GM12878 (cell line): ENCODE measurements around the gene CREB3. TPM values are rescaled to one million over a fixed set of nuclear protein-coding genes. Genes with fewer than 3 reads are reported as not detected.

Experiments used
- ATAC-seq: fragments of 200-7000 bp; cut with Tn5 transposase; 3 replicates; pipeline ENCODE4 v1.9.1; 2020; ENCODE audit warnings: mild to moderate bottlenecking, moderate library complexity
- BruUV-seq: library from RNA; stranded (reverse); fragments of 400-500 nt; replicated peaks from 2 replicates; lab custom pipeline; 2021; lab: Mats Ljungman, UMichigan
- CTCF ChIA-PET: fragments of 300-600 bp; sonication (Branson Sonifier 250); formaldehyde crosslinking; extraction: SDS; loops from one replicate; lab custom pipeline; 2021; ENCODE audit warnings: inconsistent platforms; lab: Yijun Ruan, JAX
- POLR2A ChIA-PET: fragments of 350-600 bp; formaldehyde crosslinking; extraction: SDS; loops from one replicate; lab custom pipeline; 2021; ENCODE audit warnings: inconsistent platforms; lab: Charles Lee
- RAD21 ChIA-PET: fragments of 300-600 bp; sonication (Branson Sonifier 250); formaldehyde crosslinking; loops from one replicate; lab custom pipeline; 2023; ENCODE audit warnings: antibody characterized with exemption; ENCODE audit not compliant: unreplicated experiment; lab: Charles Lee
- SMC1A ChIA-PET: fragments of 300-600 bp; sonication (Branson Sonifier 250); formaldehyde crosslinking; loops from one replicate; lab custom pipeline; 2023; ENCODE audit not compliant: unreplicated experiment, uncharacterized antibody; lab: Charles Lee
- DNase-seq: peaks from one replicate; pipeline ENCODE4 v3.0.0-alpha.2; 2011; ENCODE audit warnings: low read depth, low spot score
- FAIRE-seq: peaks from 3 replicates; lab custom pipeline; 2011; peaks lifted over from hg19 to GRCh38; lab: Jason Lieb, UNC
- H2AFZ ChIP-seq: 2 replicates; pipeline ENCODE4 v1.6.0; 2011; ENCODE audit warnings: low read depth, low read length, control low read depth; ENCODE audit not compliant: control insufficient read depth
- H3K27ac ChIP-seq: 2 replicates; pipeline ENCODE4 v1.5.1; 2011; ENCODE audit warnings: control low read depth; ENCODE audit not compliant: control insufficient read depth, insufficient read depth
- H3K27me3 ChIP-seq, 2 experiments: replicated peaks in 1 of 2; 2 replicates each; pipeline versions ENCODE4 v1.6.0 to v1.6.1; 2011; ENCODE audit warnings: low read length in 1 of 2; ENCODE audit not compliant: control insufficient read depth in 2 of 2, insufficient read depth in 2 of 2
- H3K36me3 ChIP-seq, 2 experiments: 2 replicates each; pipeline ENCODE4 v1.5.1; 2011; ENCODE audit warnings: low read length in 1 of 2; ENCODE audit not compliant: control insufficient read depth in 2 of 2, insufficient read depth in 2 of 2
- H3K4me1 ChIP-seq: 2 replicates; pipeline ENCODE4 v1.6.1; 2011; ENCODE audit warnings: mild to moderate bottlenecking, low read length, moderate library complexity, mixed read lengths; ENCODE audit not compliant: control insufficient read depth, insufficient read depth
- H3K4me2 ChIP-seq: 2 replicates; pipeline ENCODE4 v1.6.0; 2011; ENCODE audit warnings: control low read depth; ENCODE audit not compliant: control insufficient read depth, insufficient read depth
- H3K4me3 ChIP-seq: fragments of 200-600 bp; sonication (generic); 2 replicates; pipeline ENCODE4 v1.5.1; 2016
- H3K79me2 ChIP-seq: 2 replicates; pipeline ENCODE4 v1.6.0; 2011; ENCODE audit warnings: low read length; ENCODE audit not compliant: control insufficient read depth, insufficient read depth
- H3K9ac ChIP-seq: 2 replicates; pipeline ENCODE4 v1.8.0; 2011; ENCODE audit warnings: low read length, control low read depth, mixed read lengths; ENCODE audit not compliant: control insufficient read depth, insufficient read depth
- H3K9me3 ChIP-seq: replicated peaks from 3 replicates; pipeline ENCODE4 v1.5.1; 2011; ENCODE audit warnings: mild to moderate bottlenecking, low read length; ENCODE audit not compliant: control insufficient read depth, insufficient read depth
- H4K20me1 ChIP-seq: 2 replicates; pipeline ENCODE4 v1.6.0; 2011; ENCODE audit not compliant: control insufficient read depth, insufficient read depth
- BHLHE40 ChIP-seq, 2 experiments: fragments of 450-650 bp in 1 of 2; IDR thresholded peaks; 2 replicates each; pipeline ENCODE4 v1.6.1; 2011 to 2017; ENCODE audit warnings: low read depth in 2 of 2, borderline replicate concordance in 1 of 2, improper control_type of control experiment in 1 of 2, low read length in 1 of 2, mild to moderate bottlenecking in 1 of 2
- CEBPB ChIP-seq, 2 experiments: fragments of 150-350 bp in 1 of 2; IDR thresholded peaks; 2 replicates each; pipeline ENCODE4 v1.6.1; 2012 to 2014; ENCODE audit warnings: low read depth in 2 of 2, low read length in 2 of 2, borderline replicate concordance in 1 of 2, inconsistent platforms in 1 of 2
- ELK1 ChIP-seq: IDR thresholded peaks from 2 replicates; pipeline ENCODE4 v1.6.1; 2012; ENCODE audit warnings: low read depth, low read length, improper control_type of control experiment
- MEF2B ChIP-seq: fragments of 450-650 bp; IDR thresholded peaks from 2 replicates; pipeline ENCODE4 v1.6.1; 2018; ENCODE audit warnings: mild to moderate bottlenecking, moderate library complexity; ENCODE audit not compliant: partially characterized antibody, poor library complexity, severe bottlenecking
- MYB ChIP-seq: fragments of 150-350 bp; IDR thresholded peaks from 2 replicates; pipeline ENCODE4 v1.6.1; 2014; ENCODE audit warnings: mild to moderate bottlenecking, low read depth, low read length, borderline replicate concordance
- NBN ChIP-seq: fragments of 450-650 bp; IDR thresholded peaks from 2 replicates; pipeline ENCODE4 v1.6.1; 2016
- WGBS: methylation state at CpG from one replicate; pipeline ENCODE4 v1.1.6; 2016; ENCODE audit warnings: low lambda C conversion rate; ENCODE audit not compliant: insufficient replicate concordance, insufficient coverage; ENCODE audit errors: missing lambda C conversion rate; 5-methylcytosine and 5-hydroxymethylcytosine counted together
- in situ Hi-C: fragments of 300-500 bp; cut with MboI; formaldehyde crosslinking; loops from 9 replicates; pipeline ENCODE4 v1.14.3; 2018; ENCODE audit warnings: mixed read lengths
- intact Hi-C: fragments of 100-400 bp; cut with micrococcal nuclease; formaldehyde crosslinking; loops from one replicate; pipeline ENCODE4 v1.14.2; 2022; ENCODE audit not compliant: unreplicated experiment
- polyA plus RNA-seq, 11 experiments: library from polyadenylated mRNA; depleted of rRNA in 4 of 11; unstranded in 6 of 11; stranded (reverse) in 5 of 11; fragments of >200 nt; fragmentation: Nextera tagmentation in 4 of 11; fragmentation: Illumina TruSeq in 1 of 11; extraction: Ambion mirVana in 4 of 11; extraction: Trizol in 1 of 11; gene quantifications; 1 replicate in 1 of 11; 2 replicates in 10 of 11; pipeline versions ENCODE4 v1.2.1 to v1.2.3, GENCODE V29; 2011 to 2016; ENCODE audit warnings: inconsistent platforms in 2 of 11, missing spikeins in 2 of 11, low read depth in 1 of 11
- total RNA-seq, 4 experiments: library from RNA; depleted of rRNA in 3 of 4; stranded (reverse); fragments of >200 nt in 3 of 4; fragmentation: Illumina TruSeq in 1 of 4; extraction: Trizol in 1 of 4; gene quantifications; 2 replicates each; pipeline versions ENCODE4 v1.2.1 to v1.2.3, GENCODE V29; 2013 to 2021

The CREB3 gene
- total and polyA plus RNA-seq, 10 of the 15 experiments (the other 5 are each of a cell fraction or from before 2014, with no cell fraction given) = 9.8 to 38.9 (median 19.8) TPM

- H3K9me3 ChIP-seq = no peaks in the 10 kb centered on the region
- RAD21 ChIA-PET = interaction anchor here (0.6 to 2.0 kb wide), 3 partner anchors 14 to 131 kb away, joined by 3 to 5 read pairs (median 3); partner anchors contain the start of genes CREB3 and TLN1
- H2AFZ ChIP-seq = no peak overlapping the region
- FAIRE-seq (no peak), DNase-seq (no peak), ATAC-seq (peak; percentile 59)
- BruUV-seq = no TSS peak
- CTCF ChIA-PET = interaction anchor here (1.5 to 6.9 kb wide), 4 partner anchors 9 to 28 kb away, joined by 3 to 41 read pairs (median 9); partner anchors contain the start of genes CREB3 and TLN1
- POLR2A ChIA-PET = interaction anchor here (1.1 to 1.9 kb wide), 2 partner anchors 9 to 58 kb away, joined by 3 to 4 read pairs; no protein-coding TSS in a partner anchor
- WGBS = 21% methylated on average over 15 of the region's 15 CpGs
- H3K36me3 ChIP-seq = peaks cover 61 to 67% of the 10 kb centered on the region in 2 experiments
- H3K27me3 ChIP-seq = no peaks in the 10 kb centered on the region
- no peak overlapping the region for H3K27ac ChIP-seq
- no peak overlapping the region for H3K4me3 ChIP-seq
- no peak overlapping the region for H3K9ac ChIP-seq
- SMC1A ChIA-PET = interaction anchor here (1.2 to 1.4 kb wide), 2 partner anchors 9 to 54 kb away, joined by 3 to 6 read pairs; no protein-coding TSS in a partner anchor
- H3K4me1 ChIP-seq = no peaks in the 10 kb centered on the region
- TF ChIP-seq NBN (no peak), ELK1 (no peak), CEBPB (IDR thresholded peaks at IDR 0.05; ENCODE audit: borderline replicate concordance in 1 of 2, low read depth in 2 of 2, low read length in 2 of 2) (no peak), MEF2B (peak; percentile 24), MYB (no peak), BHLHE40 (IDR thresholded peaks at IDR 0.05; ENCODE audit: borderline replicate concordance in 1 of 2, low read depth in 2 of 2, low read length in 1 of 2) (no peak)
- no peak overlapping the region for H3K4me2 ChIP-seq
- in situ Hi-C loops = no loop called here
- no peaks in the 10 kb centered on the region for H3K79me2 ChIP-seq
- intact Hi-C loops = no loop called here
- H4K20me1 ChIP-seq = no peaks in the 10 kb centered on the region
Measured at GRCh38 chr9:35718721-35719511, 13.6 kb upstream of the CREB3 start.
